GM12892 (cell line): Measurements from ENCODE around the gene PLCD3.

Source experiments
- DNase-seq: peaks from one replicate; pipeline ENCODE4 v3.0.0; 2011; ENCODE audit not compliant: insufficient read length
- FAIRE-seq: peaks from 2 replicates; lab custom pipeline; 2011; peaks lifted over from hg19 to GRCh38; lab: Jason Lieb, UNC
- POLR2A ChIP-seq: IDR thresholded peaks from 2 replicates; pipeline ENCODE4 v1.6.1; 2011; ENCODE audit warnings: low read depth, low read length, control low read depth
- POLR2AphosphoS5 ChIP-seq: IDR thresholded peaks from 2 replicates; pipeline ENCODE4 v1.6.1; 2011; ENCODE audit warnings: low read depth, low read length, control low read depth
- TAF1 ChIP-seq: IDR thresholded peaks from 2 replicates; pipeline ENCODE4 v1.6.1; 2011; ENCODE audit warnings: low read depth, mild to moderate bottlenecking, control low read depth, low read length, borderline replicate concordance

Gene PLCD3

GRCh38 chr17:45119964-45120363, 12.4 kb downstream of the PLCD3 start:
- no peak for FAIRE-seq
- DNase-seq: no peak
- TF ChIP-seq TAF1 (no peak), POLR2A (no peak), POLR2AphosphoS5 (no peak)

- no peak for TF ChIP-seq TAF1
- no peak for TF ChIP-seq POLR2A
- TF ChIP-seq POLR2AphosphoS5: no peak
- no peak for DNase-seq
- FAIRE-seq: no peak
Observed at GRCh38 chr17:45118691-45119090, 13.6 kb downstream of the PLCD3 start.

GRCh38 chr17:45117848-45118646, 14.3 kb downstream of the PLCD3 start:
- DNase-seq: no peak
- FAIRE-seq: no peak
- TF ChIP-seq POLR2AphosphoS5 (no peak), TAF1 (no peak), POLR2A (no peak)

- no peak for DNase-seq
- no peak for TF ChIP-seq POLR2A
- no peak for TF ChIP-seq TAF1
- no peak for TF ChIP-seq POLR2AphosphoS5
- no peak for FAIRE-seq
Observed at GRCh38 chr17:45117334-45117733, 15.0 kb downstream of the PLCD3 start.

- FAIRE-seq (no peak), DNase-seq (no peak)
- TF ChIP-seq POLR2A: no peak
Observed at GRCh38 chr17:45116434-45117016, 15.8 kb downstream of the PLCD3 start.

- DNase-seq (no peak), FAIRE-seq (no peak)
- no peak for TF ChIP-seq POLR2AphosphoS5
Observed at GRCh38 chr17:45115871-45116270, 16.4 kb downstream of the PLCD3 start.

- no peak for TF ChIP-seq POLR2AphosphoS5
- TF ChIP-seq POLR2A: no peak
- TF ChIP-seq TAF1: no peak
- no peak for DNase-seq
- no peak for FAIRE-seq
Observed at GRCh38 chr17:45115015-45115625, 17.2 kb downstream of the PLCD3 start.

GRCh38 chr17:45114117-45114932, 18.0 kb downstream of the PLCD3 start:
- DNase-seq (no peak), FAIRE-seq (no peak)
- TF ChIP-seq POLR2AphosphoS5: no peak
- TF ChIP-seq POLR2A: no peak
- TF ChIP-seq TAF1: no peak

GRCh38 chr17:45113424-45113754, 18.9 kb downstream of the PLCD3 start:
- no peak for TF ChIP-seq POLR2A
- no peak for TF ChIP-seq POLR2AphosphoS5
- no peak for TF ChIP-seq TAF1
- no peak for FAIRE-seq
- DNase-seq: no peak

GRCh38 chr17:45112559-45113423, 19.5 kb downstream of the PLCD3 start:
- no peak for FAIRE-seq

GRCh38 chr17:45111850-45112249, 20.5 kb downstream of the PLCD3 start:
- FAIRE-seq: no peak
- no peak for DNase-seq
- TF ChIP-seq POLR2A (no peak), POLR2AphosphoS5 (no peak), TAF1 (no peak)

More at GRCh38 chr17:45112559-45113423, 19.5 kb downstream of the PLCD3 start:
- TF ChIP-seq POLR2AphosphoS5: no peak
- no peak for TF ChIP-seq POLR2A
- no peak for TF ChIP-seq TAF1
- no peak for DNase-seq
